ENCODE measurements around the gene HSF2.

GRCh38 chr6:122482750-122483080 is 83.3 kb downstream of the HSF2 start:
- TF ChIP-seq MAX (IDR thresholded peaks at IDR 0.05; ENCODE audit: low read depth, low read length) (no peak), CTCF (IDR thresholded peaks at IDR 0.05 in 2 of 3, conservative IDR thresholded peaks at IDR 0.05 in 1 of 3; ENCODE audit: control insufficient read depth in 2 of 3, extremely low read depth in 1 of 3, insufficient read depth in 1 of 3, low read depth in 3 of 3, low read length in 3 of 3) (no peak), SMARCA5 (IDR thresholded peaks at IDR 0.05) (no peak), SUZ12 (IDR thresholded peaks at IDR 0.05; ENCODE audit: unreplicated experiment) (no peak)
